ENCODE data around the gene MAP3K4. TPM values are rescaled to one million over a fixed set of nuclear protein-coding genes. Genes with fewer than 3 reads are reported as not detected.

The MAP3K4 gene
- polyA plus RNA-seq, 1 donor from 2014 or later, result 31.0 TPM

DNA sequence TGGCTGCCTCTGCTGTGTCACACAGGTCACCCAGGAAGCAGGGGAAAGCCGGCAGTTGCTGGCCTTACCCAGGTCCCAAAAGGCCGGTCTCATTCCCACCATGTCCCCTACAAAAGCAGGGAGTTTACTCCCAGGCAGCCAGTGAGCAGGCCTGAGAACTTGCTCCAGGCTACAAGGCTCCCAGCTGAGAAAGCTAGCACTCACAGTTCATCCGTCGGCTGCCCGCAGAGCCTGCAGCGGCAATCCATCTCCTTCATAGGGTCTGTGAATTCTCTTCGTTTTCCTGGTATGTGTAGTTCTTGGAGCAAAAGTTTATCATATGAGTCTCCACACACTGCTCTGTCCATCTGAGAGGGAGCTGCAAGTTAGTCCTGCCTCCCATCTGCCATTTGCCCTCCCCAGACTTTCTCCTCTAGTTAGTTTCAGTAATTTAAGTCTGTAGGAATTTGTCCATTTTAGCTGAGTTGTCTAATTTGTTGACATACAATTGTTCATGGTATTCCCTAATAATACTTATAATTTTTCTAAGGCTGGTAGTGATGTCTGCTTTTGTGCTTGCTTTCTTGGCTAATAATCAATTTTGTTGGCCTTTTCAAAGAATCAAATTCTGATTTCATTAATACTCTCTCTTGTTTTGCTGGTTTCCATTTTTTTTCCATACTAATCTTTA is 135.6 kb downstream of the MAP3K4 start:
- Histone ChIP-seq H3K9me2 (ENCODE audit: insufficient read depth, low read length) (no peaks in the 10 kb centered on the region), H3K9ac (ENCODE audit: low read length) (no peak overlapping the region), H3K27me3 (ENCODE audit: insufficient read depth, low read depth, low read length) (no peaks in the 10 kb centered on the region), H3K4me2 (ENCODE audit: low read length) (no peak overlapping the region), H2AFZ (ENCODE audit: low read depth, low read length) (no peak overlapping the region), H3K4me3 (ENCODE audit: low read length) (no peak overlapping the region), H3K9me3 (ENCODE audit: low read length) (peaks cover 6% of the 10 kb centered on the region), H3K36me3 (ENCODE audit: insufficient read depth, low read length) (peaks cover 30% of the 10 kb centered on the region), H4K20me1 (ENCODE audit: insufficient read depth) (no peaks in the 10 kb centered on the region), H3F3A (ENCODE audit: insufficient read depth, low read length, poor library complexity, severe bottlenecking) (no peaks in the 10 kb centered on the region), H3K79me2 (replicated peaks; ENCODE audit: insufficient read depth, low read length) (no peaks in the 10 kb centered on the region), H3K27ac (ENCODE audit: low read length) (no peak overlapping the region)
- TF ChIP-seq TAF1 (IDR thresholded peaks at IDR 0.05; ENCODE audit: low read depth), result no peak
- TF ChIP-seq, protein P1, sequence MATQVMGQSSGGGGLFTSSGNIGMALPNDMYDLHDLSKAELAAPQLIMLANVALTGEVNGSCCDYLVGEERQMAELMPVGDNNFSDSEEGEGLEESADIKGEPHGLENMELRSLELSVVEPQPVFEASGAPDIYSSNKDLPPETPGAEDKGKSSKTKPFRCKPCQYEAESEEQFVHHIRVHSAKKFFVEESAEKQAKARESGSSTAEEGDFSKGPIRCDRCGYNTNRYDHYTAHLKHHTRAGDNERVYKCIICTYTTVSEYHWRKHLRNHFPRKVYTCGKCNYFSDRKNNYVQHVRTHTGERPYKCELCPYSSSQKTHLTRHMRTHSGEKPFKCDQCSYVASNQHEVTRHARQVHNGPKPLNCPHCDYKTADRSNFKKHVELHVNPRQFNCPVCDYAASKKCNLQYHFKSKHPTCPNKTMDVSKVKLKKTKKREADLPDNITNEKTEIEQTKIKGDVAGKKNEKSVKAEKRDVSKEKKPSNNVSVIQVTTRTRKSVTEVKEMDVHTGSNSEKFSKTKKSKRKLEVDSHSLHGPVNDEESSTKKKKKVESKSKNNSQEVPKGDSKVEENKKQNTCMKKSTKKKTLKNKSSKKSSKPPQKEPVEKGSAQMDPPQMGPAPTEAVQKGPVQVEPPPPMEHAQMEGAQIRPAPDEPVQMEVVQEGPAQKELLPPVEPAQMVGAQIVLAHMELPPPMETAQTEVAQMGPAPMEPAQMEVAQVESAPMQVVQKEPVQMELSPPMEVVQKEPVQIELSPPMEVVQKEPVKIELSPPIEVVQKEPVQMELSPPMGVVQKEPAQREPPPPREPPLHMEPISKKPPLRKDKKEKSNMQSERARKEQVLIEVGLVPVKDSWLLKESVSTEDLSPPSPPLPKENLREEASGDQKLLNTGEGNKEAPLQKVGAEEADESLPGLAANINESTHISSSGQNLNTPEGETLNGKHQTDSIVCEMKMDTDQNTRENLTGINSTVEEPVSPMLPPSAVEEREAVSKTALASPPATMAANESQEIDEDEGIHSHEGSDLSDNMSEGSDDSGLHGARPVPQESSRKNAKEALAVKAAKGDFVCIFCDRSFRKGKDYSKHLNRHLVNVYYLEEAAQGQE (IDR thresholded peaks at IDR 0.05; ENCODE audit: borderline replicate concordance), result no peak
- TF ChIP-seq EP300 (conservative IDR thresholded peaks at IDR 0.05; ENCODE audit: poor library complexity, severe bottlenecking), result no peak
- no peak for TF ChIP-seq SMC3 (conservative IDR thresholded peaks at IDR 0.05; ENCODE audit: poor library complexity)
- no peak for TF ChIP-seq CTCF (IDR thresholded peaks at IDR 0.05; ENCODE audit: poor library complexity, severe bottlenecking)
- TF ChIP-seq EZH2 (IDR thresholded peaks at IDR 0.05; ENCODE audit: borderline replicate concordance, insufficient read depth, low read length, poor library complexity, severe bottlenecking), result no peak
- no peak for TF ChIP-seq RAD21 (conservative IDR thresholded peaks at IDR 0.05)
- TF ChIP-seq MXI1 (conservative IDR thresholded peaks at IDR 0.05; ENCODE audit: poor library complexity, severe bottlenecking), result no peak
- no peak for TF ChIP-seq POLR2AphosphoS5 (IDR thresholded peaks at IDR 0.05)

GRCh38 chr6:161128230-161128629 is 136.7 kb downstream of the MAP3K4 start:
- H3K9ac ChIP-seq (ENCODE audit: low read length), result no peak overlapping the region
- TF ChIP-seq POLR2AphosphoS5 (IDR thresholded peaks at IDR 0.05) (no peak), TAF1 (IDR thresholded peaks at IDR 0.05; ENCODE audit: low read depth) (no peak), CTCF (IDR thresholded peaks at IDR 0.05; ENCODE audit: poor library complexity, severe bottlenecking) (no peak), RAD21 (conservative IDR thresholded peaks at IDR 0.05) (no peak), EZH2 (IDR thresholded peaks at IDR 0.05; ENCODE audit: borderline replicate concordance, insufficient read depth, low read length, poor library complexity, severe bottlenecking) (no peak), SMC3 (conservative IDR thresholded peaks at IDR 0.05; ENCODE audit: poor library complexity) (no peak), MXI1 (conservative IDR thresholded peaks at IDR 0.05; ENCODE audit: poor library complexity, severe bottlenecking) (no peak)
- TF ChIP-seq, protein P1 (IDR thresholded peaks at IDR 0.05; ENCODE audit: borderline replicate concordance), result no peak
- no peaks in the 10 kb centered on the region for H3K27me3 ChIP-seq (ENCODE audit: insufficient read depth, low read depth, low read length)
- no peaks in the 10 kb centered on the region for H4K20me1 ChIP-seq (ENCODE audit: insufficient read depth)
- no peak overlapping the region for H3K4me2 ChIP-seq (ENCODE audit: low read length)
- H3K4me3 ChIP-seq (ENCODE audit: low read length), result no peak overlapping the region
- H3K9me2 ChIP-seq (ENCODE audit: insufficient read depth, low read length), result no peaks in the 10 kb centered on the region
- peaks cover 6% of the 10 kb centered on the region for H3K9me3 ChIP-seq (ENCODE audit: low read length)
- H3K79me2 ChIP-seq (replicated peaks; ENCODE audit: insufficient read depth, low read length), result no peaks in the 10 kb centered on the region
- no peak overlapping the region for H2AFZ ChIP-seq (ENCODE audit: low read depth, low read length)
- H3K36me3 ChIP-seq (ENCODE audit: insufficient read depth, low read length), result peaks cover 30% of the 10 kb centered on the region
- no peaks in the 10 kb centered on the region for H3F3A ChIP-seq (ENCODE audit: insufficient read depth, low read length, poor library complexity, severe bottlenecking)
- no peak overlapping the region for H3K27ac ChIP-seq (ENCODE audit: low read length)
